Bronchial epithelial cell (primary cell): ENCODE results near the gene KDF1. TPM values are rescaled to one million over a fixed set of nuclear protein-coding genes. Genes with fewer than 3 reads are reported as not detected.
A peak's percentile ranks its signal among the peaks of the same experiment; 100 is the strongest.

Experiments used
- DNase-seq: peaks from one replicate; pipeline ENCODE4 v3.0.0-alpha.2; 2010; ENCODE audit warnings: low read depth
- FAIRE-seq: peaks from 2 replicates; lab custom pipeline; 2011; peaks lifted over from hg19 to GRCh38; lab: Jason Lieb, UNC
- H3K27me3 ChIP-seq: 2 replicates; pipeline ENCODE4 v1.5.1; 2011; ENCODE audit warnings: low read length; ENCODE audit not compliant: control insufficient read depth, insufficient read depth
- H3K36me3 ChIP-seq: 2 replicates; pipeline ENCODE4 v1.5.1; 2011; ENCODE audit warnings: low read length; ENCODE audit not compliant: control insufficient read depth, insufficient read depth
- H3K4me3 ChIP-seq: 2 replicates; pipeline ENCODE4 v1.5.1; 2011; ENCODE audit warnings: mild to moderate bottlenecking, low read depth, low read length, control low read depth
- total RNA-seq: library from RNA; depleted of rRNA; stranded (reverse); fragments of >200 nt; gene quantifications from 2 replicates; pipeline ENCODE4 v1.2.1, GENCODE V29; 2014
- TF ChIP-seq, protein P1 (sequence below): IDR thresholded peaks from 2 replicates; pipeline ENCODE4 v1.5.1; 2011; ENCODE audit warnings: mild to moderate bottlenecking, moderate library complexity, low read length, control low read depth, inconsistent platforms; ENCODE audit not compliant: insufficient read depth, severe bottlenecking

The KDF1 gene
- total RNA-seq, 1 donor from 2014 or later: 13.2 TPM

GRCh38 chr1:26910343-26911160 lies 49.7 kb downstream of the KDF1 start:
- TF ChIP-seq, protein P1, sequence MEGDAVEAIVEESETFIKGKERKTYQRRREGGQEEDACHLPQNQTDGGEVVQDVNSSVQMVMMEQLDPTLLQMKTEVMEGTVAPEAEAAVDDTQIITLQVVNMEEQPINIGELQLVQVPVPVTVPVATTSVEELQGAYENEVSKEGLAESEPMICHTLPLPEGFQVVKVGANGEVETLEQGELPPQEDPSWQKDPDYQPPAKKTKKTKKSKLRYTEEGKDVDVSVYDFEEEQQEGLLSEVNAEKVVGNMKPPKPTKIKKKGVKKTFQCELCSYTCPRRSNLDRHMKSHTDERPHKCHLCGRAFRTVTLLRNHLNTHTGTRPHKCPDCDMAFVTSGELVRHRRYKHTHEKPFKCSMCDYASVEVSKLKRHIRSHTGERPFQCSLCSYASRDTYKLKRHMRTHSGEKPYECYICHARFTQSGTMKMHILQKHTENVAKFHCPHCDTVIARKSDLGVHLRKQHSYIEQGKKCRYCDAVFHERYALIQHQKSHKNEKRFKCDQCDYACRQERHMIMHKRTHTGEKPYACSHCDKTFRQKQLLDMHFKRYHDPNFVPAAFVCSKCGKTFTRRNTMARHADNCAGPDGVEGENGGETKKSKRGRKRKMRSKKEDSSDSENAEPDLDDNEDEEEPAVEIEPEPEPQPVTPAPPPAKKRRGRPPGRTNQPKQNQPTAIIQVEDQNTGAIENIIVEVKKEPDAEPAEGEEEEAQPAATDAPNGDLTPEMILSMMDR: no peak
- Histone ChIP-seq H3K36me3 (no peaks in the 10 kb centered on the region), H3K27me3 (no peaks in the 10 kb centered on the region), H3K4me3 (no peak overlapping the region)
- FAIRE-seq: no peak
- no peak for DNase-seq

- DNase-seq: no peak
- no peak for FAIRE-seq
- TF ChIP-seq, protein P1: no peak
- no peak overlapping the region for H3K4me3 ChIP-seq
- no peaks in the 10 kb centered on the region for H3K36me3 ChIP-seq
- no peaks in the 10 kb centered on the region for H3K27me3 ChIP-seq
Measured at GRCh38 chr1:26909951-26910342, 50.3 kb downstream of the KDF1 start.

DNA sequence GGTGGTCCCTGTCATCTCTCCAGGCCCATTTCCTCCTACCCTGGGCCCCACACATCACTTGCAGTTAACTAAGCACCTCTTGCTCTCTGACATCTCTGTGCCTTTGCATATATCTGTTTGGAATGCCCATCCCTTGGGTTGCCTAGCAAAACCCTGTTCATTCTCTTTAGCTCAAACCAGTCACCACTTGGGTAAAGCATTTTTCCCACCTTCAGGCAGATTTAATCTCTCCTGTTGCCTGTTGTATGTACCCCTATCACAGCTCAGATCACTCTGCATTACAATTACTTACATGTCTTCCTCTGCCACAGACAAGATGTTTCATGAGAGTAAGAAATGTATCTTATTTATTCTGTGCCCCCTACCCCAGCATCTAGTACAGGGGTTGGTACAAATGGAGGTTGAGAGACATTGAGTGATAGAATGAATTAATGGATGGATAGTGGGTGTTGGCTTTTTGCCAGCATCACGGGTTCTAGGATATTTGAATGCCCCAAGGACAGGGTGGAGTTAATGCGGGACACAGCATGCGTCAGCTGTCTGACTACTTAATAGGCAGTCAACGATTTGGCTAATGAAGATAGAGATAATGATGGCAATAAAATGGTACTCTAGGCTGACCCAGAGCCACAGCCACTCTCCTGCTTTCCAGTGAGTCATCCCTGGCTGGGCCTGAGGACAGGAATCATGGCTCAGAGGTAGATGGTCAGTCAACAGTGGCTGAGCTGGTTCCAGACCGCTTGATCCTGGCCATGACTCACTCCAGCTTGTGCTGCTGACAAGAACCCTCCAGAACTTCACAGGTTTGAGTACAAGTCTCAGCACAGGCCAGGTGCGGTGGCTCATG lies 53.0 kb downstream of the KDF1 start:
- peak; percentile 97 for DNase-seq
- FAIRE-seq: peak; percentile 94
- TF ChIP-seq, protein P1: no peak

GRCh38 chr1:26900815-26901511 lies 59.3 kb downstream of the KDF1 start:
- peak overlapping the region; percentile 67 for H3K4me3 ChIP-seq
- H3K36me3 ChIP-seq: peaks cover 4% of the 10 kb centered on the region
- FAIRE-seq: no peak
- no peaks in the 10 kb centered on the region for H3K27me3 ChIP-seq
- DNase-seq: no peak
- TF ChIP-seq, protein P1: no peak

More for the DNA sequence above, 53.0 kb downstream of the KDF1 start:
- no peaks in the 10 kb centered on the region for H3K36me3 ChIP-seq
- no peaks in the 10 kb centered on the region for H3K27me3 ChIP-seq
- H3K4me3 ChIP-seq: no peak overlapping the region

DNA sequence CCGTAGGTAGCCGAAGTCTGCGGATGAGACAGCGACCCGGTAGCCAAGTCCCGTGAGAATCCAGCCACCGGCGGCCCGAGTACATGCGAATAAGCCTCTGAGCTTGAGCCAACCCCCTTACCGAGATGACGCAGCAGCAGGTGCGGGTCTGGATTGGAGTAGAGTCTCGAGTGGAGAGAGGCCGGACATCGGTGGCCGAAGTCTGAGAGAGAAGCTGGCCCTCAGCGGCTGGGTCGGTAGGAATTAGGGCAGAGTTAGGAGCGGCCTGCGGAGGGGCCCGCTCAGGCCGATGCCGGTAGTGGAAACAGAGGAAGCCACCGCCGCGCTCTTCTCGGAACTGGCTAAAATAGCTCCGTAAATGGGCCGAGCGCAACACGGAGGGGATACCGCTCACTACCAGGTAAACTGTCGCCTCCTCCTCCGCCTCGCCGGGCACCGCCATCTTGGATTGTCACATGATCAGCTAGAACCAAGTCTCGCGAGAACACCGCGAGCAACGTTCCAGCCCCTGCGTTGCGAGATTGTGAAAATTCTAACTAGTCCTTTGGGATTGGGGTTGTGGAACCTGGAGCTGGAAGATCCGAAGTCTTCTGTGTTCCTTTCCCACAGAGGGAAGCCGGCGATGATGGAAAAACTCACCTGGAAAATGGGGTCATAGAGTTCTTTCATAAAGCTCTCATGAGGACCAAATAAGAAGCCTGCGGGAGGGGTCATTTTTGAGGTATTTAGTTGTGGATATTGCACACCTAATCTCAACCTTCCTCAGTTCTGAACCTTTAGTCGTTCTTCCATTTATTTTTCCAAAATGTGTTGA lies 60.1 kb downstream of the KDF1 start, which contains the start of gene GPATCH3:
TSS of gene GPATCH3 (minus strand) at position 467 of the 814 bp plus-strand sequence. CDS start at position 442, 25 bp downstream.
- H3K27me3 ChIP-seq: no peaks in the 10 kb centered on the region
- DNase-seq (peak; percentile 81), FAIRE-seq (no peak)
- peak within 1 kb of the TSS; percentile 67 for H3K4me3 ChIP-seq
- TF ChIP-seq, protein P1: no peak
- H3K36me3 ChIP-seq: peaks cover 4% of the 10 kb centered on the region
